H9 (cell line): ENCODE data around the gene SULT2B1. TPM values are rescaled to one million over a fixed set of nuclear protein-coding genes. Genes with fewer than 3 reads are reported as not detected.

Experiments
- DNase-seq: peaks from one replicate; pipeline ENCODE4 v3.0.0-alpha.2; 2017
- H2AFZ ChIP-seq: one replicate; pipeline ENCODE4 v1.6.1; 2013; ENCODE audit warnings: mild to moderate bottlenecking, low read length, control low read depth, moderate library complexity
- H2AK5ac ChIP-seq: 2 replicates; pipeline ENCODE4 v1.6.1; 2013; ENCODE audit warnings: low read length, control low read depth, mixed read lengths; ENCODE audit not compliant: insufficient read length
- H2BK120ac ChIP-seq: one replicate; pipeline ENCODE4 v1.6.1; 2013; ENCODE audit warnings: low read depth, mild to moderate bottlenecking, low read length, control low read depth, inconsistent platforms; ENCODE audit not compliant: poor library complexity, severe bottlenecking
- H2BK12ac ChIP-seq: 2 replicates; pipeline ENCODE4 v1.6.1; 2013; ENCODE audit warnings: low read length, control low read depth, mixed read lengths, low read depth; ENCODE audit not compliant: insufficient read length
- H2BK15ac ChIP-seq: 2 replicates; pipeline ENCODE4 v1.6.1; 2013; ENCODE audit warnings: low read depth, low read length, control low read depth
- H2BK20ac ChIP-seq: one replicate; pipeline ENCODE4 v1.6.1; 2013; ENCODE audit warnings: low read depth, mild to moderate bottlenecking, low read length, control low read depth, inconsistent platforms; ENCODE audit not compliant: poor library complexity, severe bottlenecking
- H2BK5ac ChIP-seq: 2 replicates; pipeline ENCODE4 v1.6.1; 2013; ENCODE audit warnings: low read length, control low read depth, mixed read lengths; ENCODE audit not compliant: insufficient read length
- H3K14ac ChIP-seq: 2 replicates; pipeline ENCODE4 v1.6.1; 2013; ENCODE audit warnings: low read length, control low read depth; ENCODE audit not compliant: insufficient read depth
- H3K18ac ChIP-seq: 2 replicates; pipeline ENCODE4 v1.6.1; 2013; ENCODE audit warnings: low read depth, mild to moderate bottlenecking, mixed read lengths, low read length, control low read depth; ENCODE audit not compliant: insufficient read length
- H3K23ac ChIP-seq: 2 replicates; pipeline ENCODE4 v1.6.1; 2013; ENCODE audit warnings: low read length, control low read depth, mixed read lengths, low read depth; ENCODE audit not compliant: insufficient read length
- H3K23me2 ChIP-seq: 2 replicates; pipeline ENCODE4 v1.6.1; 2013; ENCODE audit warnings: low read depth, mild to moderate bottlenecking, mixed read lengths, low read length, control low read depth; ENCODE audit not compliant: insufficient read length, poor library complexity, severe bottlenecking
- H3K27ac ChIP-seq: 2 replicates; pipeline ENCODE4 v1.5.1; 2013; ENCODE audit warnings: low read length, control low read depth, mixed read lengths, low read depth; ENCODE audit not compliant: insufficient read length
- H3K27me3 ChIP-seq: 2 replicates; pipeline ENCODE4 v1.6.1; 2013; ENCODE audit warnings: low read length, control low read depth, inconsistent platforms; ENCODE audit not compliant: insufficient read depth
- H3K4ac ChIP-seq: 2 replicates; pipeline ENCODE4 v1.6.1; 2013; ENCODE audit warnings: low read depth, mild to moderate bottlenecking, control low read depth, inconsistent platforms, low read length, moderate library complexity
- H3K4me1 ChIP-seq: 2 replicates; pipeline ENCODE4 v1.6.1; 2013; ENCODE audit warnings: low read length, control low read depth, inconsistent platforms; ENCODE audit not compliant: insufficient read depth
- H3K4me2 ChIP-seq: 2 replicates; pipeline ENCODE4 v1.6.1; 2013; ENCODE audit warnings: low read length, control low read depth, mixed read lengths; ENCODE audit not compliant: insufficient read length, insufficient read depth
- H3K56ac ChIP-seq: 2 replicates; pipeline ENCODE4 v1.6.1; 2013; ENCODE audit warnings: low read depth, mild to moderate bottlenecking, mixed read lengths, low read length, control low read depth; ENCODE audit not compliant: insufficient read length
- H3K79me1 ChIP-seq: 2 replicates; pipeline ENCODE4 v1.6.1; 2013; ENCODE audit warnings: low read depth, mild to moderate bottlenecking, moderate library complexity, low read length, control low read depth, inconsistent platforms; ENCODE audit not compliant: insufficient read depth, poor library complexity, severe bottlenecking
- H3K79me2 ChIP-seq: 2 replicates; pipeline ENCODE4 v1.6.1; 2013; ENCODE audit warnings: low read length, control low read depth, inconsistent platforms; ENCODE audit not compliant: insufficient read depth
- H3K9ac ChIP-seq: 2 replicates; pipeline ENCODE4 v1.6.1; 2013; ENCODE audit warnings: low read length, control low read depth, mixed read lengths; ENCODE audit not compliant: insufficient read length; ENCODE audit errors: extremely low read depth
- H3K9me3 ChIP-seq: one replicate; pipeline ENCODE4 v1.6.1; 2013; ENCODE audit warnings: low read depth, low read length, inconsistent platforms; ENCODE audit not compliant: control insufficient read depth
- H3T11ph ChIP-seq: one replicate; pipeline ENCODE4 v1.6.1; 2013; ENCODE audit warnings: mild to moderate bottlenecking, low read length, control low read depth, inconsistent platforms
- H4K20me1 ChIP-seq: one replicate; pipeline ENCODE4 v1.6.1; 2013; ENCODE audit not compliant: control insufficient read depth, insufficient read length, insufficient read depth
- H4K5ac ChIP-seq: 2 replicates; pipeline ENCODE4 v1.6.1; 2013; ENCODE audit warnings: low read depth, mild to moderate bottlenecking, mixed read lengths, low read length, control low read depth; ENCODE audit not compliant: insufficient read length
- H4K8ac ChIP-seq: replicated peaks from 2 replicates; pipeline ENCODE4 v1.6.1; 2013; ENCODE audit warnings: low read length, control low read depth, mixed read lengths, low read depth; ENCODE audit not compliant: insufficient read length
- H4K91ac ChIP-seq: 2 replicates; pipeline ENCODE4 v1.6.1; 2013; ENCODE audit warnings: low read depth, mild to moderate bottlenecking, moderate library complexity, mixed read lengths, low read length, control low read depth; ENCODE audit not compliant: insufficient read length
- H3K27ac Mint-ChIP-seq, 3 experiments: 2 replicates in 2 of 3; 3 replicates in 1 of 3; pipeline ENCODE4 v1.8.0; 2020 to 2021; ENCODE audit warnings: mixed read lengths in 3 of 3, mild to moderate bottlenecking in 1 of 3, moderate library complexity in 1 of 3
- H3K27me3 Mint-ChIP-seq: 2 replicates; pipeline ENCODE4 v1.8.0; 2021; ENCODE audit warnings: low read depth, mild to moderate bottlenecking, moderate library complexity, mixed read lengths
- H3K36me3 Mint-ChIP-seq, 3 experiments: 2 replicates in 2 of 3; 3 replicates in 1 of 3; pipeline ENCODE4 v1.8.0; 2020 to 2021; ENCODE audit warnings: low read depth in 3 of 3, mixed read lengths in 3 of 3; ENCODE audit not compliant: insufficient read depth in 1 of 3
- H3K4me1 Mint-ChIP-seq, 2 experiments: 2 replicates each; pipeline ENCODE4 v1.8.0; 2020; ENCODE audit warnings: mixed read lengths in 2 of 2
- H3K4me3 Mint-ChIP-seq, 2 experiments: 2 replicates in 1 of 2; 3 replicates in 1 of 2; pipeline ENCODE4 v1.8.0; 2020 to 2021; ENCODE audit warnings: mild to moderate bottlenecking in 2 of 2, mixed read lengths in 2 of 2, moderate library complexity in 1 of 2
- H3K9me3 Mint-ChIP-seq, 2 experiments: 2 replicates in 1 of 2; 3 replicates in 1 of 2; pipeline ENCODE4 v1.8.0; 2020; ENCODE audit warnings: mild to moderate bottlenecking in 2 of 2, mixed read lengths in 2 of 2, moderate library complexity in 1 of 2
- CTCF ChIP-seq: fragments of 200-600 bp; sonication (generic); conservative IDR thresholded peaks from 3 replicates; pipeline ENCODE4 v1.8.0; 2021; ENCODE audit warnings: antibody characterized with exemption, mild to moderate bottlenecking
- WGBS: extraction: QIAGEN DNeasy Blood & Tissue Kit; methylation state at CpG from one replicate; pipeline ENCODE4 v1.1.7; 2013; ENCODE audit warnings: missing lambda C conversion rate, low lambda C conversion rate, mixed read lengths; ENCODE audit not compliant: insufficient read length; ENCODE audit errors: extremely low coverage; 5-methylcytosine and 5-hydroxymethylcytosine counted together
- total RNA-seq: library from RNA; stranded (reverse); gene quantifications from 2 replicates; pipeline ENCODE4 v1.2.1, GENCODE V29; 2021

SULT2B1 gene
- total RNA-seq, 1 experiment from 2014 or later = 1.7 TPM

- H2BK20ac ChIP-seq = no peak overlapping the region
- no peak overlapping the region for H2BK15ac ChIP-seq
- TF ChIP-seq CTCF = no peak
- no peak overlapping the region for H2AFZ ChIP-seq
- no peak overlapping the region for H2BK12ac ChIP-seq
- H3K4me3 Mint-ChIP-seq = peak overlapping the region; percentile 62 to 89
- H3K27ac ChIP-seq = no peak overlapping the region
- H3K23ac ChIP-seq = no peak overlapping the region
- H4K20me1 ChIP-seq = no peaks in the 10 kb centered on the region
- H3K79me2 ChIP-seq = no peaks in the 10 kb centered on the region
- H4K8ac ChIP-seq = no peak overlapping the region
- no peak overlapping the region for H3K18ac ChIP-seq
- no peak overlapping the region for H3K4ac ChIP-seq
- H3K56ac ChIP-seq = no peak overlapping the region
- no peaks in the 10 kb centered on the region for H3K79me1 ChIP-seq
- H2AK5ac ChIP-seq = no peak overlapping the region
- H4K5ac ChIP-seq = no peak overlapping the region
- no peak overlapping the region for H4K91ac ChIP-seq
- no peak overlapping the region for H2BK5ac ChIP-seq
- H3K14ac ChIP-seq = no peak overlapping the region
- H3K4me1 ChIP-seq = no peaks in the 10 kb centered on the region
- WGBS = no CpG with 5 or more reads among the region's 12 CpGs
- H3K27me3 Mint-ChIP-seq = peaks cover 6% of the 10 kb centered on the region
- no peaks in the 10 kb centered on the region for H3K9me3 ChIP-seq
- H3K4me1 Mint-ChIP-seq = peaks cover 15 to 19% of the 10 kb centered on the region in 2 experiments
- no peak overlapping the region for H3T11ph ChIP-seq
- no peak overlapping the region for H3K27ac Mint-ChIP-seq
- H3K9ac ChIP-seq = no peak overlapping the region
- peak; percentile 53 for DNase-seq
- H3K36me3 Mint-ChIP-seq = 0 out of 7 replicates have a peak, but pooled peaks cover 0 to 5% (median 0%) of the 10 kb centered on the region in 3 experiments
- peaks cover 2% of the 10 kb centered on the region; the same call in 1 of the 2 replicates for H3K27me3 ChIP-seq
- H3K4me2 ChIP-seq = peak overlapping the region; percentile 70
- H3K9me3 Mint-ChIP-seq = no peaks in the 10 kb centered on the region
- H2BK120ac ChIP-seq = no peak overlapping the region
- H3K23me2 ChIP-seq = peaks cover 12% of the 10 kb centered on the region
Measured at GRCh38 chr19:48509467-48510194, 42.3 kb upstream of the SULT2B1 start.
